CD1c-positive myeloid dendritic cell (primary cell): Measurements from ENCODE around the gene CYP2D6.
"Not testable (repeated sequence)": the region's sequence is repeated elsewhere in the genome, so short reads cannot be mapped to it uniquely, and the experiment has no call there.

Source experiments
- DNase-seq: peaks from one replicate; pipeline ENCODE4 v3.0.0-alpha.2; 2016; ENCODE audit errors: extremely low spot score

Gene CYP2D6

GRCh38 chr22:42158456-42159132 is 28.0 kb upstream of the CYP2D6 start:
- DNase-seq = no peak

GRCh38 chr22:42156598-42156997 is 26.0 kb upstream of the CYP2D6 start:
- no peak for DNase-seq

GRCh38 chr22:42156121-42156520 is 25.5 kb upstream of the CYP2D6 start:
- no peak for DNase-seq

- DNase-seq = no peak
These were observed 24.5 kb upstream of the CYP2D6 start for GRCh38 chr22:42155053-42155543.

- peak; percentile 11 for DNase-seq
These were observed 23.9 kb upstream of the CYP2D6 start for GRCh38 chr22:42154293-42155052.

GRCh38 chr22:42152661-42153270 is 22.2 kb upstream of the CYP2D6 start:
- no peak for DNase-seq

- no peak for DNase-seq
These were observed 21.5 kb upstream of the CYP2D6 start for GRCh38 chr22:42151924-42152635.

GRCh38 chr22:42150727-42151590 is 20.3 kb upstream of the CYP2D6 start:
- DNase-seq = no peak

GRCh38 chr22:42149798-42150197 is 19.2 kb upstream of the CYP2D6 start:
- not testable (repeated sequence) for DNase-seq

- DNase-seq = no peak
These were observed 14.6 kb upstream of the CYP2D6 start for GRCh38 chr22:42145175-42145574.

GRCh38 chr22:42143859-42144822 is 13.5 kb upstream of the CYP2D6 start:
- not testable (repeated sequence) for DNase-seq

GRCh38 chr22:42142771-42143461 is 12.3 kb upstream of the CYP2D6 start:
- no peak for DNase-seq

- not testable (repeated sequence) for DNase-seq
These were observed 10.9 kb upstream of the CYP2D6 start for GRCh38 chr22:42141307-42142057.

GRCh38 chr22:42140153-42140552 is 9.5 kb upstream of the CYP2D6 start:
- DNase-seq = not testable (repeated sequence)

- not testable (repeated sequence) for DNase-seq
These were observed 8.9 kb upstream of the CYP2D6 start for GRCh38 chr22:42139508-42139907.

GRCh38 chr22:42138972-42139371 is 8.4 kb upstream of the CYP2D6 start:
- DNase-seq = no peak

GRCh38 chr22:42138122-42138770 is 7.6 kb upstream of the CYP2D6 start:
- no peak for DNase-seq

- DNase-seq = not testable (repeated sequence)
These were observed 5.1 kb upstream of the CYP2D6 start for GRCh38 chr22:42135688-42136087.
